ENCODE results near the gene SLC6A18.

- TF ChIP-seq TAF1 (IDR thresholded peaks at IDR 0.05; ENCODE audit: borderline replicate concordance, insufficient read depth, low read length), result no peak
- TF ChIP-seq POLR2AphosphoS5 (IDR thresholded peaks at IDR 0.05; ENCODE audit: low read depth, low read length), result no peak
- no peak for TF ChIP-seq REST (IDR thresholded peaks at IDR 0.05; ENCODE audit: insufficient read depth in 1 of 2, low read depth in 2 of 2, low read length in 2 of 2)
Observed at GRCh38 chr5:1212271-1212670, 12.9 kb upstream of the SLC6A18 start.

Data from PFSK-1 (cell line).